Measurements from ENCODE around the gene NBPF8.

NBPF8 gene, protein sequence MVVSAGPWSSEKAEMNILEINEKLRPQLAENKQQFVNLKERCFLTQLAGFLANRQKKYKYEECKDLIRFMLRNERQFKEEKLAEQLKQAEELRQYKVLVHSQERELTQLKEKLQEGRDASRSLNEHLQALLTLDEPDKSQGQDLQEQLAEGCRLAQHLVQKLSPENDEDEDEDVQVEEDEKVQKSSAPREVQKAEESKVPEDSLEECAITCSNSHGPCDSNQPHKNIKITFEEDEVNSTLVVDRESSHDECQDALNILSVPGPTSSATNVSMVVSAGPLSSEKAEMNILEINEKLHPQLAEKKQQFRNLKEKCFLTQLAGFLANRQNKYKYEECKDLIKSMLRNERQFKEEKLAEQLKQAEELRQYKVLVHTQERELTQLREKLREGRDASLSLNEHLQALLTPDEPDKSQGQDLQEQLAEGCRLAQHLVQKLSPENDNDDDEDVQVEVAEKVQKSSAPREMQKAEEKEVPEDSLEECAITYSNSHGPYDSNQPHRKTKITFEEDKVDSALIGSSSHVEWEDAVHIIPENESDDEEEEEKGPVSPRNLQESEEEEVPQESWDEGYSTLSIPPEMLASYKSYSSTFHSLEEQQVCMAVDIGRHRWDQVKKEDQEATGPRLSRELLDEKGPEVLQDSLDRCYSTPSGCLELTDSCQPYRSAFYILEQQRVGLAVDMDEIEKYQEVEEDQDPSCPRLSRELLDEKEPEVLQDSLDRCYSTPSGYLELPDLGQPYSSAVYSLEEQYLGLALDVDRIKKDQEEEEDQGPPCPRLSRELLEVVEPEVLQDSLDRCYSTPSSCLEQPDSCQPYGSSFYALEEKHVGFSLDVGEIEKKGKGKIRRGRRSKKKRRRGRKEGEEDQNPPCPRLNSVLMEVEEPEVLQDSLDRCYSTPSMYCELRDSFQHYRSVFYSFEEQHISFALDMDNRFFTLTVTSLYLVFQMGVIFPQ

DNA sequence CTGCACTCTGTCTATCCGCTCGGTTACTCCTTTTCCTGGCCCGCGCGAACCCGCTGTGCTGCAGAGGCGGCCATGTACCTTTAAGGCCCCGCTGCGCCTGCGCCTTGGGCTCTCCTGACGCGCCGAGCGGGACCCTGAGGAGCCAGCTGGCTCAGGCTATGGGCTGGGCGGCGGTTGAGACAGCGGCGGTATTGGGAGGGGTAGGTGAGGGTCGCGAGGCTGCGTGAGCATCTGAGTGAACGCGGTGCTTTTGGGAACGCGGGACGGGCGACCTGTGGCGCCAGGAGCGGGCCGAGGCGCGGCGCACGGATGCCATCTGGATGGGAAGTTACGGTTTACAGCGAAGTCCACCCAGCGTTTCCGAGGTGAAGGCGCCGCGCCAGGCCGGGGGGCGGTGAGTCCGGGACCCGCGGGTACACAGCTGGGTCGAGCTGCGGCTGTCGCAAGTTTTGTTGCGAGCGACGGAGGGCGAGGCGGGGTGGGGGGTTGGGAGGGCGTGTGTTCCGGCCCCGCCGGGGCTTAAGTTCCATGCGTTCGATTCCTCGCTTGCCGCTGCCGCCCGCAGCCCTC is at the start of gene NBPF8:
TSS of gene NBPF8 (plus strand) at position 125 of the 570 bp plus-strand sequence. CDS start 21,488 bp downstream, outside the sequence.
- TF ChIP-seq YY1 (IDR thresholded peaks at IDR 0.05; ENCODE audit: low read depth): peak; percentile 54; the same call in 1 of the 2 replicates

DNA sequence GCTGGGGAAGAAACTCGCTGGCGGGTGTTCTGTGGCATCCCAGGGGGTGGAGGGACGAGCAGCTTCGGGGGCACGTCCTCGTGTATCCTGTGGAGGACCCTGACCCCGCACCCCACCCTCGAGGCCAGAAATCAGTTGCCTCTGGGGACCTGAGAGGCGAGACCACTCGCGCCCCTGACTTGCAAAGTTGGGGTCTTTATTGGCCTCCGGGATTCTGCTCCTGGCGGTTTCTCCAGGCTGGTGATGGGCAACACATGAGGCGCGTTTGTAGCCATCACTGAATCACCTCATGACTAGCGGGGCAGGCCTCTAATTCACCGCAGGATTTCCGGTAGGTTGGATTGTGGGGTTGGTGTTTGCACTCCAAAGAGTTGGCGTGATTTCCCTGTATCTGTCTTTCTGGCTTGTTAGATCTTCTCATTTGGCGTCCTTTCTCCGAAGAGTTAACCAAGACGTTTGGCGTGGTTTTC is 692 bp downstream of the NBPF8 start:
- TF ChIP-seq, protein P1, sequence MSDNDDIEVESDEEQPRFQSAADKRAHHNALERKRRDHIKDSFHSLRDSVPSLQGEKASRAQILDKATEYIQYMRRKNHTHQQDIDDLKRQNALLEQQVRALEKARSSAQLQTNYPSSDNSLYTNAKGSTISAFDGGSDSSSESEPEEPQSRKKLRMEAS (IDR thresholded peaks at IDR 0.05): peak; percentile 35; the same call in 1 of the 2 replicates

Measured in Ishikawa (cell line).